HL-60 (cell line): Measurements from ENCODE around the gene SPATA13.

Experiments used
- GABPA ChIP-seq: IDR thresholded peaks from 2 replicates; pipeline ENCODE4 v1.6.1; 2012; ENCODE audit warnings: low read depth
- POLR2AphosphoS5 ChIP-seq: IDR thresholded peaks from 2 replicates; pipeline ENCODE4 v1.6.1; 2012; ENCODE audit warnings: low read depth
- TF ChIP-seq, protein P1 (sequence below): IDR thresholded peaks from one replicate; pipeline ENCODE4 v1.5.1; 2011; ENCODE audit warnings: low read length, control low read depth, inconsistent platforms; ENCODE audit not compliant: insufficient read depth
- TF ChIP-seq, protein P2 (sequence below): IDR thresholded peaks from 2 replicates; pipeline ENCODE4 v1.6.1; 2012; ENCODE audit warnings: low read depth; ENCODE audit not compliant: insufficient replicate concordance

DNA sequence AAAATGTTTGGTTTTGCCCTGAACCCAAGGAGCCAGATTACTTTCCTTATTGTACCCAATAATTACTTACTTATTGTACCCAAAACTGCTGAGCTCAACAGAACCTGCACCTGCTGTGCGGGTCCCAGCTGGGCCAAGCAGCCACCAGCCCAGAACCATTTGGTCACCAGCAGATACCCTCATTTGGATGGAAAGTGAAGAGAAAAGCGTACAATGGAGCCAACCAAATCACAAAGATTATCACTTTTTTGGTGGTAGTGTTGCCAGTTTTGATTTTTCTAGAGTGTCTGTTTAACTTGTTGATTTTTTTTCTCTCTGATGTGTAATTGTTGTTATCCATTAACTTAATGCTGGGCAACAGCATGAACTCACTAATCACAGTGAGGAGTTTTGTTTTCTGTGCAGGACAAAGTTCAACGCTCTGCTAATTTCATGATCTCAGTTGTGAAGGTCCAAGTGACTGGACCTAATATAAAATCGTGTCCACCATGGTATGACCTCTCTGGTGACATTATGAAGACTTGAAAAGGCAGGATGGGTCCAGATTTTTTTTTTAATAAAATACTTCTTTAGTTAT is 23.8 kb downstream of the SPATA13 start:
- TF ChIP-seq, protein P1, sequence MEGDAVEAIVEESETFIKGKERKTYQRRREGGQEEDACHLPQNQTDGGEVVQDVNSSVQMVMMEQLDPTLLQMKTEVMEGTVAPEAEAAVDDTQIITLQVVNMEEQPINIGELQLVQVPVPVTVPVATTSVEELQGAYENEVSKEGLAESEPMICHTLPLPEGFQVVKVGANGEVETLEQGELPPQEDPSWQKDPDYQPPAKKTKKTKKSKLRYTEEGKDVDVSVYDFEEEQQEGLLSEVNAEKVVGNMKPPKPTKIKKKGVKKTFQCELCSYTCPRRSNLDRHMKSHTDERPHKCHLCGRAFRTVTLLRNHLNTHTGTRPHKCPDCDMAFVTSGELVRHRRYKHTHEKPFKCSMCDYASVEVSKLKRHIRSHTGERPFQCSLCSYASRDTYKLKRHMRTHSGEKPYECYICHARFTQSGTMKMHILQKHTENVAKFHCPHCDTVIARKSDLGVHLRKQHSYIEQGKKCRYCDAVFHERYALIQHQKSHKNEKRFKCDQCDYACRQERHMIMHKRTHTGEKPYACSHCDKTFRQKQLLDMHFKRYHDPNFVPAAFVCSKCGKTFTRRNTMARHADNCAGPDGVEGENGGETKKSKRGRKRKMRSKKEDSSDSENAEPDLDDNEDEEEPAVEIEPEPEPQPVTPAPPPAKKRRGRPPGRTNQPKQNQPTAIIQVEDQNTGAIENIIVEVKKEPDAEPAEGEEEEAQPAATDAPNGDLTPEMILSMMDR = no peak
- TF ChIP-seq POLR2AphosphoS5 (no peak), GABPA (no peak)
- TF ChIP-seq, protein P2, sequence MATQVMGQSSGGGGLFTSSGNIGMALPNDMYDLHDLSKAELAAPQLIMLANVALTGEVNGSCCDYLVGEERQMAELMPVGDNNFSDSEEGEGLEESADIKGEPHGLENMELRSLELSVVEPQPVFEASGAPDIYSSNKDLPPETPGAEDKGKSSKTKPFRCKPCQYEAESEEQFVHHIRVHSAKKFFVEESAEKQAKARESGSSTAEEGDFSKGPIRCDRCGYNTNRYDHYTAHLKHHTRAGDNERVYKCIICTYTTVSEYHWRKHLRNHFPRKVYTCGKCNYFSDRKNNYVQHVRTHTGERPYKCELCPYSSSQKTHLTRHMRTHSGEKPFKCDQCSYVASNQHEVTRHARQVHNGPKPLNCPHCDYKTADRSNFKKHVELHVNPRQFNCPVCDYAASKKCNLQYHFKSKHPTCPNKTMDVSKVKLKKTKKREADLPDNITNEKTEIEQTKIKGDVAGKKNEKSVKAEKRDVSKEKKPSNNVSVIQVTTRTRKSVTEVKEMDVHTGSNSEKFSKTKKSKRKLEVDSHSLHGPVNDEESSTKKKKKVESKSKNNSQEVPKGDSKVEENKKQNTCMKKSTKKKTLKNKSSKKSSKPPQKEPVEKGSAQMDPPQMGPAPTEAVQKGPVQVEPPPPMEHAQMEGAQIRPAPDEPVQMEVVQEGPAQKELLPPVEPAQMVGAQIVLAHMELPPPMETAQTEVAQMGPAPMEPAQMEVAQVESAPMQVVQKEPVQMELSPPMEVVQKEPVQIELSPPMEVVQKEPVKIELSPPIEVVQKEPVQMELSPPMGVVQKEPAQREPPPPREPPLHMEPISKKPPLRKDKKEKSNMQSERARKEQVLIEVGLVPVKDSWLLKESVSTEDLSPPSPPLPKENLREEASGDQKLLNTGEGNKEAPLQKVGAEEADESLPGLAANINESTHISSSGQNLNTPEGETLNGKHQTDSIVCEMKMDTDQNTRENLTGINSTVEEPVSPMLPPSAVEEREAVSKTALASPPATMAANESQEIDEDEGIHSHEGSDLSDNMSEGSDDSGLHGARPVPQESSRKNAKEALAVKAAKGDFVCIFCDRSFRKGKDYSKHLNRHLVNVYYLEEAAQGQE = no peak
